HEK293 (cell line): ENCODE measurements around the gene ZFAND5.

Experiments used
- CTCF ChIA-PET: fragments of 350-600 bp; formaldehyde crosslinking; extraction: SDS; loops from one replicate; lab custom pipeline; 2021; ENCODE audit warnings: antibody characterized with exemption; lab: Yijun Ruan, JAX
- POLR2A ChIA-PET: fragments of 300-600 bp; formaldehyde crosslinking; extraction: SDS; loops from one replicate; lab custom pipeline; 2020; ENCODE audit warnings: antibody characterized with exemption, inconsistent platforms; lab: Yijun Ruan, JAX
- H3K27ac ChIP-seq: fragments of 200-500 bp; sonication (Bioruptor generic); 2 replicates; pipeline ENCODE4 v1.5.1; 2014; ENCODE audit warnings: low read depth, low read length, control low read depth, inconsistent platforms; ENCODE audit errors: extremely low read depth
- H3K36me3 ChIP-seq, 2 experiments: fragments of 200-500 bp in 1 of 2; sonication (Bioruptor generic) in 1 of 2; 1 replicate in 1 of 2; 2 replicates in 1 of 2; pipeline ENCODE4 v1.5.1; 2014 to 2017; ENCODE audit warnings: inconsistent platforms in 2 of 2, low read length in 2 of 2; ENCODE audit not compliant: control insufficient read depth in 2 of 2, insufficient read depth in 1 of 2
- H3K4me1 ChIP-seq: fragments of 200-500 bp; sonication (Bioruptor generic); 2 replicates; pipeline ENCODE4 v1.5.1; 2014; ENCODE audit warnings: mild to moderate bottlenecking, low read length, inconsistent platforms; ENCODE audit not compliant: control insufficient read depth, insufficient read depth
- H3K4me3 ChIP-seq: 2 replicates; pipeline ENCODE4 v1.5.1; 2011; ENCODE audit warnings: low read depth, mild to moderate bottlenecking, control low read depth, low read length, moderate library complexity
- H3K9me3 ChIP-seq: fragments of 200-500 bp; sonication (Bioruptor generic); 2 replicates; pipeline ENCODE4 v1.5.1; 2014; ENCODE audit warnings: low read depth, low read length, inconsistent platforms; ENCODE audit not compliant: control insufficient read depth, insufficient read depth
- HIC1 ChIP-seq: fragments of 450-650 bp; formaldehyde crosslinking; IDR thresholded peaks from 2 replicates; pipeline ENCODE4 v1.5.1; 2016; ENCODE audit warnings: missing biosample characterization, missing genetic modification characterization
- KLF17 ChIP-seq: fragments of 450-650 bp; formaldehyde crosslinking; IDR thresholded peaks from 2 replicates; pipeline ENCODE4 v1.5.1; 2016; ENCODE audit warnings: missing biosample characterization, missing genetic modification characterization
- PRDM4 ChIP-seq: fragments of 450-650 bp; formaldehyde crosslinking; IDR thresholded peaks from 2 replicates; pipeline ENCODE4 v1.5.1; 2017; ENCODE audit warnings: missing biosample characterization, missing genetic modification characterization
- TSHZ1 ChIP-seq: fragments of 450-650 bp; formaldehyde crosslinking; IDR thresholded peaks from 2 replicates; pipeline ENCODE4 v1.5.1; 2016; ENCODE audit warnings: missing biosample characterization, missing genetic modification characterization, borderline replicate concordance
- ZBTB17 ChIP-seq: fragments of 450-650 bp; formaldehyde crosslinking; IDR thresholded peaks from 2 replicates; pipeline ENCODE4 v1.5.1; 2016; ENCODE audit warnings: missing biosample characterization, missing genetic modification characterization
- ZNF138 ChIP-seq: fragments of 450-650 bp; formaldehyde crosslinking; IDR thresholded peaks from 2 replicates; pipeline ENCODE4 v1.5.1; 2016; ENCODE audit warnings: missing biosample characterization, missing genetic modification characterization, borderline replicate concordance
- ZNF202 ChIP-seq: fragments of 450-650 bp; formaldehyde crosslinking; IDR thresholded peaks from 2 replicates; pipeline ENCODE4 v1.5.1; 2016; ENCODE audit warnings: missing biosample characterization, missing genetic modification characterization, borderline replicate concordance
- ZNF214 ChIP-seq: fragments of 450-650 bp; formaldehyde crosslinking; IDR thresholded peaks from 2 replicates; pipeline ENCODE4 v1.5.1; 2017; ENCODE audit warnings: missing biosample characterization, mild to moderate bottlenecking, missing genetic modification characterization, borderline replicate concordance
- ZNF362 ChIP-seq: fragments of 450-650 bp; formaldehyde crosslinking; IDR thresholded peaks from 2 replicates; pipeline ENCODE4 v1.5.1; 2016; ENCODE audit warnings: missing biosample characterization, missing genetic modification characterization
- ZNF404 ChIP-seq: fragments of 450-650 bp; formaldehyde crosslinking; IDR thresholded peaks from 2 replicates; pipeline ENCODE4 v1.5.1; 2017; ENCODE audit warnings: missing biosample characterization, missing genetic modification characterization
- ZNF449 ChIP-seq: fragments of 450-650 bp; formaldehyde crosslinking; IDR thresholded peaks from 2 replicates; pipeline ENCODE4 v1.5.1; 2017; ENCODE audit warnings: missing biosample characterization, mild to moderate bottlenecking, missing genetic modification characterization, moderate library complexity
- ZNF521 ChIP-seq: fragments of 450-650 bp; formaldehyde crosslinking; IDR thresholded peaks from 2 replicates; pipeline ENCODE4 v1.5.1; 2017; ENCODE audit warnings: missing biosample characterization, mild to moderate bottlenecking, missing genetic modification characterization
- ZNF529 ChIP-seq: fragments of 450-650 bp; formaldehyde crosslinking; IDR thresholded peaks from 2 replicates; pipeline ENCODE4 v1.5.1; 2017; ENCODE audit warnings: missing genetic modification characterization, missing biosample characterization; ENCODE audit not compliant: insufficient replicate concordance
- ZNF830 ChIP-seq: fragments of 450-650 bp; IDR thresholded peaks from 2 replicates; pipeline ENCODE4 v1.5.0; 2018; ENCODE audit warnings: missing biosample characterization, missing genetic modification characterization, low read depth, mild to moderate bottlenecking, moderate library complexity
- ZSCAN4 ChIP-seq: fragments of 450-650 bp; formaldehyde crosslinking; IDR thresholded peaks from 2 replicates; pipeline ENCODE4 v1.5.1; 2017; ENCODE audit warnings: missing biosample characterization, missing genetic modification characterization
- ZSCAN5A ChIP-seq: fragments of 450-650 bp; formaldehyde crosslinking; IDR thresholded peaks from 2 replicates; pipeline ENCODE4 v1.5.1; 2016; ENCODE audit warnings: missing biosample characterization, missing genetic modification characterization

The ZFAND5 gene

GRCh38 chr9:72355153-72355552 lies 9.9 kb downstream of the ZFAND5 start (continued):
- TF ChIP-seq ZNF214 (tag by site-specific recombination) (no peak), ZNF362 (tag by site-specific recombination) (no peak), ZNF404 (tag by site-specific recombination) (no peak), TSHZ1 (no peak), ZNF529 (no peak)

- CTCF ChIA-PET = interaction anchor here (0.7 kb wide), 2 partner anchors 234 to 238 kb away, joined by 3 to 4 read pairs; no protein-coding TSS in a partner anchor
- Histone ChIP-seq H3K4me3 (no peak overlapping the region), H3K27ac (no peak overlapping the region), H3K9me3 (no peaks in the 10 kb centered on the region), H3K36me3 (peaks cover 20 to 60% of the 10 kb centered on the region in 2 experiments), H3K4me1 (0 out of 2 replicates have a peak, but pooled peaks cover 2% of the 10 kb centered on the region)
- TF ChIP-seq ZBTB17 (tag by site-specific recombination) = no peak
- no peak for TF ChIP-seq ZSCAN5A (tag by site-specific recombination)
- TF ChIP-seq KLF17 (tag by site-specific recombination) = no peak
- TF ChIP-seq ZSCAN4 = no peak
- TF ChIP-seq ZNF449 (tag by site-specific recombination) = no peak
- no peak for TF ChIP-seq ZNF214 (tag by site-specific recombination)
- no peak for TF ChIP-seq ZNF521 (tag by site-specific recombination)
- TF ChIP-seq ZNF202 (tag by site-specific recombination) = no peak
- TF ChIP-seq ZNF138 (tag by site-specific recombination) = no peak
- no peak for TF ChIP-seq ZNF830 (tag by site-specific recombination)
- TF ChIP-seq HIC1 = no peak
- no peak for TF ChIP-seq PRDM4 (tag by site-specific recombination)
- POLR2A ChIA-PET = interaction anchor here (1.4 kb wide), 1 partner anchor 11 kb away, joined by 4 read pairs; the partner anchor contains the start of gene ZFAND5
Measured at GRCh38 chr9:72354704-72355103, 10.3 kb downstream of the ZFAND5 start.
